MCF 10A (cell line): Measurements from ENCODE around the gene MAGI1. TPM values are rescaled to one million over a fixed set of nuclear protein-coding genes. Genes with fewer than 3 reads are reported as not detected.

Experiments
- BruUV-seq: library from RNA; stranded (reverse); fragments of 400-500 nt; replicated peaks from 2 replicates; lab custom pipeline; 2021; lab: Mats Ljungman, UMichigan
- CTCF ChIA-PET: fragments of 300-600 bp; sonication (Branson Sonifier 250); formaldehyde crosslinking; extraction: SDS; loops from one replicate; lab custom pipeline; 2021; ENCODE audit warnings: antibody characterized with exemption, inconsistent platforms; lab: Yijun Ruan, JAX
- POLR2A ChIA-PET: fragments of 300-600, 350-650 bp; sonication (Branson Sonifier 250); formaldehyde crosslinking; extraction: SDS; loops from one replicate; lab custom pipeline; 2020; ENCODE audit warnings: antibody characterized with exemption, inconsistent platforms; lab: Yijun Ruan, JAX
- DNase-seq: peaks from one replicate; pipeline ENCODE4 v3.0.0-alpha.2; 2018; ENCODE audit not compliant: unreplicated experiment
- H3K27ac Mint-ChIP-seq: one replicate; pipeline ENCODE4 v1.8.0; 2022; ENCODE audit warnings: mild to moderate bottlenecking, low read depth, mixed read lengths; ENCODE audit not compliant: unreplicated experiment
- H3K27me3 Mint-ChIP-seq: one replicate; pipeline ENCODE4 v1.8.0; 2022; ENCODE audit warnings: mixed read lengths; ENCODE audit not compliant: insufficient read depth, unreplicated experiment
- H3K36me3 Mint-ChIP-seq: one replicate; pipeline ENCODE4 v1.8.0; 2022; ENCODE audit warnings: mild to moderate bottlenecking, moderate library complexity, mixed read lengths; ENCODE audit not compliant: insufficient read depth, unreplicated experiment
- H3K4me1 Mint-ChIP-seq: one replicate; pipeline ENCODE4 v1.8.0; 2022; ENCODE audit warnings: mixed read lengths; ENCODE audit not compliant: insufficient read depth, unreplicated experiment
- H3K4me3 Mint-ChIP-seq: one replicate; pipeline ENCODE4 v1.8.0; 2022; ENCODE audit warnings: mild to moderate bottlenecking, moderate library complexity, mixed read lengths; ENCODE audit not compliant: unreplicated experiment
- H3K9me3 Mint-ChIP-seq: one replicate; pipeline ENCODE4 v1.8.0; 2022; ENCODE audit warnings: mixed read lengths; ENCODE audit not compliant: unreplicated experiment
- CTCF ChIP-seq: fragments of 200-600 bp; IDR thresholded peaks from one replicate; pipeline ENCODE4 v1.8.0; 2022; ENCODE audit warnings: antibody characterized with exemption, mild to moderate bottlenecking; ENCODE audit not compliant: unreplicated experiment
- intact Hi-C: fragments of 100-400 bp; cut with micrococcal nuclease; formaldehyde crosslinking; loops from 2 replicates; pipeline ENCODE4 v1.14.1; 2022
- total RNA-seq: library from RNA; stranded (reverse); gene quantifications from 2 replicates; pipeline ENCODE4 v1.2.3, GENCODE V29; 2022

MAGI1 gene
- total RNA-seq, 1 experiment from 2014 or later = 6.2 TPM

DNA sequence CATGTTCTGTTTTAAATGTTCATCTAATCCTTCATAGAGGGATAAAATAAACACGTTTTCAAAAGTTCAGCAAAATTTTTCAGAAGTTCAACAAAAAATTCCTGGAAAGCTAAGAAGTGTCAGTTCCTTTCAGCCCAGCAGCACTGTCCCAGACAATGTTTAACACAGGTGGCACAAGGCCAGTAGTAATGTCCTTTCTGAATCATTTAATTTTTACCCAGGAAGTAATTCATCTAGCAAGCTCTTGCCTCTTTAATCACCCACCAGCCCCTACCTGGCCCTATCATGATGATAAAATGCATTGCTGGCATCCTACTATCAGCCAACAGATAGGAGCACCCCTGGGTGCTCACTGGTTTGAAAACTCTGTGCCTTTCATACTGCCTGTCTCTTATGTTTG lies 723.8 kb downstream of the MAGI1 start:
- Mint-ChIP-seq H3K4me1 (no peaks in the 10 kb centered on the region), H3K27ac (no peak overlapping the region), H3K27me3 (peaks cover 5% of the 10 kb centered on the region), H3K9me3 (peaks cover 8% of the 10 kb centered on the region), H3K4me3 (no peak overlapping the region), H3K36me3 (no peaks in the 10 kb centered on the region)
- intact Hi-C loops = no loop called here
- no peak for TF ChIP-seq CTCF
- CTCF ChIA-PET = interaction anchor here (0.8 kb wide), 1 partner anchor 1269 kb away, joined by 6 read pairs; no protein-coding TSS in a partner anchor
- POLR2A ChIA-PET = no interaction called here
- DNase-seq = no peak
- no TSS peak for BruUV-seq

DNA sequence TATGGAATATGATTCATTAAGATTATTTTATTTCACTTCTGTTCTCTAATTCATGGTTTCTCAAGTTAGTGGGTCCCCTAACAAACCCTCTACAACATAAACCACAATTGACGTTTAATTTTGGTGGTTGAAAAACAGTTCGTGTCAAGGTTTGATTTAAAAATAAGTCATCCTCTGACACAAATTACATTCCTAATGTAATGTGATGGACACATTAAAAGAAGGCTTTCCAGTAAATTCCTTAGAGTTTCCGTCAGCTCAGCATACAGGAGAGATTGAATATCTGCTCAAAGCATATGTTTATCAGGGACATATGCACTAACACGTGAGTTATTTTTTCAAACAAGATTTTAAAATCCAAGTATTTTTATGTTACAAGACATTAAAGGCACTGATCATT lies 724.4 kb downstream of the MAGI1 start:
- intact Hi-C loops = no loop called here
- Mint-ChIP-seq H3K27me3 (peaks cover 12% of the 10 kb centered on the region), H3K36me3 (no peaks in the 10 kb centered on the region), H3K9me3 (peaks cover 8% of the 10 kb centered on the region), H3K4me1 (no peaks in the 10 kb centered on the region), H3K4me3 (no peak overlapping the region), H3K27ac (no peak overlapping the region)
- TF ChIP-seq CTCF = no peak
- CTCF ChIA-PET = no interaction called here
- DNase-seq = no peak
- POLR2A ChIA-PET = no interaction called here
- BruUV-seq = no TSS peak

- Mint-ChIP-seq H3K9me3 (peaks cover 8% of the 10 kb centered on the region), H3K27me3 (peaks cover 18% of the 10 kb centered on the region), H3K4me1 (no peaks in the 10 kb centered on the region), H3K4me3 (no peak overlapping the region), H3K27ac (no peak overlapping the region), H3K36me3 (no peaks in the 10 kb centered on the region)
- no peak for DNase-seq
- no TSS peak for BruUV-seq
- POLR2A ChIA-PET = no interaction called here
- intact Hi-C loops = no loop called here
- no peak for TF ChIP-seq CTCF
- CTCF ChIA-PET = no interaction called here
These were observed 725.1 kb downstream of the MAGI1 start for GRCh38 chr3:65313666-65314065.

DNA sequence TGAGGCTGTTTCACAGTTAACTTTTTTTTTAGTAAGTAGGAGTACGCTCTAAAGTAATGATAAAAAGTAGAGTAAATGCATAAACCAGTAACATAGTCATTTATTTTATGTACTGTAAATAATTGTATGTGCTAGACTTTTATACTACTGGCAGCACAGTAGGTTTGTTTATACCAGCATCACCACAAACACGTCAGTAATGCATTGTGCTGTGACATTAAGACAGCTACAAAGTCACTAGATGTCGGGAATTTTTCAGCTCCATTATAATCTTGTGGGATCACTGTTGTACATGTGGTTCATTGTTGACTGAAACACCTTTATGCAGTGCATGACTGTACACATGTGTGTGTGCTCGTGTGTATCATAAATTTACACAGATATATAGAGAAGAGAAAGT lies 732.9 kb downstream of the MAGI1 start:
- Mint-ChIP-seq H3K27me3 (peaks cover 63% of the 10 kb centered on the region), H3K36me3 (no peaks in the 10 kb centered on the region)

More for the DNA sequence above, 732.9 kb downstream of the MAGI1 start:
- Mint-ChIP-seq H3K4me1 (no peaks in the 10 kb centered on the region), H3K27ac (no peak overlapping the region), H3K9me3 (no peaks in the 10 kb centered on the region), H3K4me3 (no peak overlapping the region)
- no peak for TF ChIP-seq CTCF
- no peak for DNase-seq
- ChIA-PET POLR2A (no interaction called here), CTCF (interaction anchor here (0.7 to 1.1 kb wide), 2 partner anchors 18 to 775 kb away, joined by 3 to 4 read pairs; no protein-coding TSS in a partner anchor)
- BruUV-seq = no TSS peak
- intact Hi-C loops = no loop called here

Other genes with a start within 250 kb of the MAGI1 start
- gene SLC25A26, start 182.1 kb upstream of the MAGI1 start, total RNA-seq = 23.3 and 24.8 TPM in 2 replicates